Measurements from ENCODE around the gene THBS3. TPM values are rescaled to one million over a fixed set of nuclear protein-coding genes. Genes with fewer than 3 reads are reported as not detected.

The THBS3 gene
- total and polyA plus RNA-seq, 4 donors = 11.4 to 33.1 (median 24.4) TPM

GRCh38 chr1:155186067-155186793, 21.5 kb downstream of the THBS3 start:
- no peaks in the 10 kb centered on the region for H3K36me3 ChIP-seq (ENCODE audit: control insufficient read depth in 4 of 4, insufficient read depth in 4 of 4, low read length in 4 of 4)
- peaks cover 0 to 12% (median 5%) of the 10 kb centered on the region in 5 donors for H3K4me1 ChIP-seq (ENCODE audit: control insufficient read depth in 5 of 5, insufficient read depth in 5 of 5, low read length in 5 of 5)
- DNase-seq (peak; percentile 62 to 82 (median 71)), ATAC-seq (ENCODE audit: insufficient read depth, low FRiP score) (no peak)
- 72 to 86% methylated on average over 8 of the region's 8 CpGs for WGBS, 2 donors
- peak overlapping the region in 1 of 2 donors; percentile 83 for H3K27ac ChIP-seq (ENCODE audit: low read depth in 1 of 2, low read length in 1 of 2)
- no peak for TF ChIP-seq CTCF (IDR thresholded peaks at IDR 0.05; ENCODE audit: control extremely low read depth, extremely low read depth)
- H3K4me3 ChIP-seq = no peak overlapping the region
- H3K9me3 ChIP-seq (ENCODE audit: control insufficient read depth in 4 of 4, insufficient read depth in 3 of 4, low read length in 3 of 4) = peaks cover 0 to 2% (median 0%) of the 10 kb centered on the region in 4 donors
- no peak overlapping the region for H3K9ac ChIP-seq (ENCODE audit: insufficient read depth in 1 of 2, low read length in 2 of 2)
- no peaks in the 10 kb centered on the region for H3K27me3 ChIP-seq (ENCODE audit: control insufficient read depth in 3 of 3, insufficient read depth in 3 of 3, low read length in 2 of 3)

GRCh38 chr1:155185783-155186066, 22.0 kb downstream of the THBS3 start:
- Histone ChIP-seq H3K27ac (ENCODE audit: low read depth in 1 of 2, low read length in 1 of 2) (peak overlapping the region in 1 of 2 donors; percentile 69), H3K9ac (ENCODE audit: insufficient read depth in 1 of 2, low read length in 2 of 2) (no peak overlapping the region), H3K4me1 (ENCODE audit: control insufficient read depth in 5 of 5, insufficient read depth in 5 of 5, low read length in 5 of 5) (peaks cover 0 to 12% (median 5%) of the 10 kb centered on the region in 5 donors), H3K36me3 (ENCODE audit: control insufficient read depth in 4 of 4, insufficient read depth in 4 of 4, low read length in 4 of 4) (no peaks in the 10 kb centered on the region), H3K27me3 (ENCODE audit: control insufficient read depth in 3 of 3, insufficient read depth in 3 of 3, low read length in 2 of 3) (no peaks in the 10 kb centered on the region), H3K9me3 (ENCODE audit: control insufficient read depth in 4 of 4, insufficient read depth in 3 of 4, low read length in 3 of 4) (peaks cover 0 to 2% (median 0%) of the 10 kb centered on the region in 4 donors), H3K4me3 (no peak overlapping the region)
- DNase-seq (no peak), ATAC-seq (ENCODE audit: insufficient read depth, low FRiP score) (no peak)
- WGBS, 2 donors = 65 to 79% methylated on average over 6 of the region's 6 CpGs
- no peak for TF ChIP-seq CTCF (IDR thresholded peaks at IDR 0.05; ENCODE audit: control extremely low read depth, extremely low read depth)

DNA sequence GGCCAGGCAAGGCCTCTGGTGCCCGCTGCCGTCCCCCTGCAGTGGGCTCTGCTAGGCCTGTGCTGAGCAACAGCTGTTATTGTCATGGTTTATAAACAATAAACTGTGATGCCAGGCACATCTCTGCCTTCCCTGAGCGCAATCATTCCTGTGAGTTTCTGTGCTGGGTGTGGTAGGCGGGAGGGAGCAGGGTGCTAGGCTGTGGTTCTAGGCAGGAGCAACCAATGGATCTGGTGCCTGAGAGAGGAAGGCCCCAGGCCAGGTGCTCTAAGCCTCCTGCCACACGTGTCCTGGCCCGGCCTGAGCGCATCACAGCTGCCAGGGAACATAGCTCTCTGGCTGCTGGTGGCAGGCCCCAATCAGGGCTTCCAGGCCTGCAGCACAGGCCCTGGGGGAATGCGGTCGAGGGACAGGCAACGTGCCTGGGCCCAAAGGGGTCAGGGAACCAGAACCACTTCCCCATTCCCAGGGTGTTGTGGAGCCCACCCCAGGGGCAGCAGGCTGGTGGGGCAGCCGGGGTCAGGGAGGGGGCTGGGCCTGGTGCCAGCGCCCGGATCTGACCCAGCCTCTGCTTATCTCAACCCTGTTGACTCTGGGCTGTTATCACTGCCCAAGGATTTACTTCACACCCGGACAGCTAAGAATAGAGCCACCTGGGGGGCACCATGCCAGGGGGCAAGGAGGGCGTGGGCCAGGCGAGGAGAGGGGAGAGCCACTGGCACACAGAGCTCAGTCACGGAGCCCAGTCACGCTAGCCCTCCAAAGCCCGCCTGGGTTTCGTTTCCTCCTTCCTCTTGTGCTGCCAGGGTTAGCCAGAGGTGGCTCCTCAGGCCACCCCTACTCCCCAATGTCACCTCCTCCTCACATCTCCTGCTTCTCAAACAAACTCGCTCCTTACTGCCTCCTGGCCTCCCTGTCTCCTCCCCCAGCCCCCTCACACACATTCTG, 22.6 kb downstream of the THBS3 start:
- H3K9me3 ChIP-seq (ENCODE audit: control insufficient read depth in 4 of 4, insufficient read depth in 3 of 4, low read length in 3 of 4) = peaks cover 0 to 2% (median 0%) of the 10 kb centered on the region in 4 donors
- H3K36me3 ChIP-seq (ENCODE audit: control insufficient read depth in 4 of 4, insufficient read depth in 4 of 4, low read length in 4 of 4) = no peaks in the 10 kb centered on the region
- ATAC-seq (ENCODE audit: insufficient read depth, low FRiP score) = peak; percentile 42
- no peaks in the 10 kb centered on the region for H3K27me3 ChIP-seq (ENCODE audit: control insufficient read depth in 3 of 3, insufficient read depth in 3 of 3, low read length in 2 of 3)
- no peak for TF ChIP-seq CTCF (IDR thresholded peaks at IDR 0.05; ENCODE audit: control extremely low read depth, extremely low read depth)
- H3K4me1 ChIP-seq (ENCODE audit: control insufficient read depth in 5 of 5, insufficient read depth in 5 of 5, low read length in 5 of 5) = peaks cover 0 to 12% (median 5%) of the 10 kb centered on the region in 5 donors
- no peak overlapping the region for H3K4me3 ChIP-seq
- 49 to 72% methylated on average over 19 to 21 of the region's 21 CpGs for WGBS, 2 donors
- peak in 2 of 3 donors; percentile 47 to 55 for DNase-seq
- peak overlapping the region in 1 of 2 donors; percentile 69 for H3K27ac ChIP-seq (ENCODE audit: low read depth in 1 of 2, low read length in 1 of 2)
- H3K9ac ChIP-seq (ENCODE audit: insufficient read depth in 1 of 2, low read length in 2 of 2) = no peak overlapping the region
